GM12892 (cell line): Measurements from ENCODE around the gene PSAT1.

Experiments
- POLR2A ChIP-seq: IDR thresholded peaks from 2 replicates; pipeline ENCODE4 v1.6.1; 2011; ENCODE audit warnings: low read depth, low read length, control low read depth
- POLR2AphosphoS5 ChIP-seq: IDR thresholded peaks from 2 replicates; pipeline ENCODE4 v1.6.1; 2011; ENCODE audit warnings: low read depth, low read length, control low read depth
- TAF1 ChIP-seq: IDR thresholded peaks from 2 replicates; pipeline ENCODE4 v1.6.1; 2011; ENCODE audit warnings: low read depth, mild to moderate bottlenecking, control low read depth, low read length, borderline replicate concordance

DNA sequence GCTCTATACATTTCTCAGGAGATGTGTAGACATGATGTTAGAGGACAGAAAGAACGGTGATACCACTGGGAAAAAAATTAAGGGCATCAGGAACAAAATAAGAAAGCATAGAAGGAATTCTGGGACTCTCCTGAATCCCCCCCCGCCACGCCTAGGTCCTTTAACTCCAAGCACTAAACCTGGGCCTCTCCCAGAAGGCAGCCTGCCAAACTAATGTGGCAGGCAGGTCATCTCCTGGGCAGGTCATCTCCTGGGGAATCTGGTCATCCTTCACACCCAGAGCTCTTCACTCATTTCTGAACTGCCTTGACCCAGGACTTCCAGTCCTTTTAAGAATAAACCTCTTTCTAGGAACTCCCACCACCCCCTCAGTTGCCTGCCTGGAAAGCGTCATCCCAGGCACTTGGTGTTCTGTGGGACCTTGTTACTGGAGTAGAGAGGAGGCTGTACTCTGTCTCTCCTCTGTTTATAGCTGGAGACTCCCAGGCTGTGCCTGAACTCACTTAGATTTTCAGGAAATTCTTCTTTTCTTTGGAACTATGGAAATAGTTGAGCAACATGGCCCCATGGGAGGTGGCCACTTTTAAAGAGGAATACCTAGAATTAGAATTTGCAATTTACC lies 24.1 kb downstream of the PSAT1 start:
- no peak for TF ChIP-seq POLR2AphosphoS5
- no peak for TF ChIP-seq POLR2A
- no peak for TF ChIP-seq TAF1
